ENCODE measurements around the gene PRR15. TPM values are rescaled to one million over a fixed set of nuclear protein-coding genes. Genes with fewer than 3 reads are reported as not detected.

The PRR15 gene
- total and polyA plus RNA-seq, 2 of the 4 experiments (the other 2 are of a cell fraction), result not detected

- H2AK9ac ChIP-seq (replicated peaks; ENCODE audit: low read depth, low read length, poor library complexity), result no peak overlapping the region
- no peak overlapping the region for H2BK5ac ChIP-seq (ENCODE audit: low read depth, low read length, poor library complexity, severe bottlenecking)
- no peak overlapping the region for H2BK20ac ChIP-seq (ENCODE audit: low read depth, low read length)
- no peak overlapping the region for H3K27ac ChIP-seq (ENCODE audit: insufficient read depth, low read length)
- H4K8ac ChIP-seq (ENCODE audit: low read depth in 2 of 2, low read length in 2 of 2), result no peak overlapping the region
- in situ Hi-C loops (cut with MboI; ENCODE audit: low sequenced_read_pairs) (no loop called here), intact Hi-C loops (cut with micrococcal nuclease) (no loop called here), dilution Hi-C loops (cut with HindIII; ENCODE audit: low sequenced_read_pairs, unreplicated experiment) (no loop called here)
- BruUV-seq (replicated peaks), result no TSS peak
- no CpG with 5 or more reads among the region's 2 CpGs for WGBS, 2 experiments (ENCODE audit: extremely low coverage in 2 of 2, insufficient read length in 1 of 2)
- no peaks in the 10 kb centered on the region for H3K79me1 ChIP-seq (ENCODE audit: low read depth in 1 of 2, low read length in 2 of 2)
- no peaks in the 10 kb centered on the region for H3K9me1 ChIP-seq (ENCODE audit: insufficient read depth, low read length)
- no peak overlapping the region for H3K23ac ChIP-seq (ENCODE audit: low read depth, low read length)
- H3K4ac ChIP-seq (ENCODE audit: low read depth, low read length), result no peak overlapping the region
- no peaks in the 10 kb centered on the region for H3K9me3 ChIP-seq (ENCODE audit: control insufficient read depth, insufficient read depth, low read length)
- H3K4me3 ChIP-seq (ENCODE audit: insufficient read depth, low read depth, low read length), result no peak overlapping the region
- no peak overlapping the region for H3K9ac ChIP-seq (ENCODE audit: low read depth, low read length)
- no peak overlapping the region for H4K5ac ChIP-seq (ENCODE audit: low read depth, low read length)
- no peaks in the 10 kb centered on the region; the same call in none of the 2 replicates for H3K27me3 ChIP-seq (ENCODE audit: control insufficient read depth, insufficient read depth, low read length)
- no peak overlapping the region for H3K14ac ChIP-seq (replicated peaks; ENCODE audit: low read depth, low read length)
- H3K4me1 ChIP-seq (ENCODE audit: control insufficient read depth, insufficient read depth, low read length), result no peaks in the 10 kb centered on the region
- H3K18ac ChIP-seq (ENCODE audit: low read depth, low read length), result no peak overlapping the region
- ATAC-seq (ENCODE audit: low read depth) (no peak), DNase-seq (no peak)
- H2AFZ ChIP-seq (replicated peaks; ENCODE audit: low read length, poor library complexity), result no peak overlapping the region
- no peak overlapping the region for H3K4me2 ChIP-seq (ENCODE audit: low read depth, low read length)
- H4K20me1 ChIP-seq (ENCODE audit: insufficient read depth, low read length), result no peaks in the 10 kb centered on the region
- ChIA-PET POLR2A (ENCODE audit: unreplicated experiment) (no interaction called here), CTCF (interaction anchor here (1.7 kb wide), 1 partner anchor 16 kb away, joined by 5 read pairs; no protein-coding TSS in a partner anchor)
- no peaks in the 10 kb centered on the region for H3K36me3 ChIP-seq (ENCODE audit: control insufficient read depth, insufficient read depth, low read length)
- H2BK15ac ChIP-seq (ENCODE audit: low read depth, low read length), result no peak overlapping the region
- H3K56ac ChIP-seq (ENCODE audit: extremely low read depth, insufficient read depth, low read length), result no peak overlapping the region
- TF ChIP-seq USF2 (IDR thresholded peaks at IDR 0.05; ENCODE audit: low read depth, low read length) (no peak), RCOR1 (IDR thresholded peaks at IDR 0.05; ENCODE audit: insufficient replicate concordance, low read length) (no peak), ELK1 (IDR thresholded peaks at IDR 0.05; ENCODE audit: borderline replicate concordance, low read depth, low read length) (no peak), NFE2L2 (IDR thresholded peaks at IDR 0.05; ENCODE audit: low read depth, low read length) (no peak), CTCF (conservative IDR thresholded peaks at IDR 0.05; ENCODE audit: low read depth, low read length) (no peak), FOS (IDR thresholded peaks at IDR 0.05; ENCODE audit: low read depth, low read length) (no peak), RAD21 (IDR thresholded peaks at IDR 0.05; ENCODE audit: low read length) (no peak), MXI1 (IDR thresholded peaks at IDR 0.05; ENCODE audit: borderline replicate concordance, low read depth, low read length) (no peak), RFX5 (IDR thresholded peaks at IDR 0.05; ENCODE audit: low read depth, low read length) (no peak), MAZ (IDR thresholded peaks at IDR 0.05; ENCODE audit: borderline replicate concordance, low read depth, low read length) (no peak), MAFK (IDR thresholded peaks at IDR 0.05; ENCODE audit: low read depth, low read length) (no peak)
- H4K91ac ChIP-seq (ENCODE audit: insufficient read depth, low read depth, low read length), result no peak overlapping the region
- H2BK120ac ChIP-seq (ENCODE audit: low read depth, low read length), result no peak overlapping the region
- H2AK5ac ChIP-seq (ENCODE audit: low read depth, low read length), result no peak overlapping the region
Measured at GRCh38 chr7:29572558-29572957, 8.9 kb downstream of the PRR15 start.
